Body of pancreas (tissue), 4 donors: ENCODE measurements around the gene BCL7A. TPM values are rescaled to one million over a fixed set of nuclear protein-coding genes. Genes with fewer than 3 reads are reported as not detected.

Experiments
- ATAC-seq: fragments of 150-250 bp; one replicate; pipeline ENCODE4 v1.9.1; 2016
- DNase-seq, 4 donors: peaks; one replicate each; pipeline ENCODE4 v3.0.0-alpha.2; 2019
- H3K27ac ChIP-seq, 4 donors: fragments of 200-600 bp; sonication (generic); 1 replicate in 3 of 4; 2 replicates in 1 of 4; pipeline versions ENCODE4 v1.5.1 to v1.6.1; 2016 to 2019; ENCODE audit warnings: mild to moderate bottlenecking in 1 of 4, mixed read lengths in 1 of 4, moderate library complexity in 1 of 4
- H3K27me3 ChIP-seq, 2 donors: fragments of 200-600 bp; sonication (generic); one replicate each; pipeline ENCODE4 v1.6.0; 2016; ENCODE audit warnings: mild to moderate bottlenecking in 1 of 2
- H3K36me3 ChIP-seq, 2 donors: fragments of 200-600 bp; sonication (generic); replicated peaks in 1 of 2; 2 replicates each; pipeline ENCODE4 v1.5.1; 2016; ENCODE audit warnings: low read depth in 2 of 2; ENCODE audit not compliant: insufficient read depth in 1 of 2
- H3K4me1 ChIP-seq: fragments of 200-600 bp; sonication (generic); one replicate; pipeline ENCODE4 v1.6.0; 2016
- H3K4me3 ChIP-seq, 2 donors: fragments of 200-600 bp; sonication (generic); 1 replicate in 1 of 2; 2 replicates in 1 of 2; pipeline ENCODE4 v1.5.1; 2016 to 2019
- H3K9me3 ChIP-seq, 3 donors: fragments of 200-600 bp; sonication (generic); 1 replicate in 2 of 3; 2 replicates in 1 of 3; pipeline ENCODE4 v1.5.1; 2016
- CTCF ChIP-seq, 7 experiments: fragments of 450-650 bp in 4 of 7; fragments of 200-600 bp in 3 of 7; sonication (generic) in 3 of 7; IDR thresholded peaks; one replicate each; pipeline ENCODE4 v1.5.1; 2016 to 2019; ENCODE audit warnings: antibody characterized with exemption in 7 of 7
- POLR2A ChIP-seq, 3 donors: fragments of 450-650 bp; IDR thresholded peaks; one replicate each; pipeline ENCODE4 v1.6.1; 2016; ENCODE audit warnings: antibody characterized with exemption in 3 of 3, mild to moderate bottlenecking in 2 of 3
- WGBS, 2 donors: methylation state at CpG; one replicate each; pipeline ENCODE4 v1.1.5; 2017; 5-methylcytosine and 5-hydroxymethylcytosine counted together
- intact Hi-C: fragments of 100-400 bp; cut with DNase I; formaldehyde crosslinking; loops from one replicate; pipeline ENCODE4 v1.15.1; 2023
- total RNA-seq, 2 donors: library from RNA; depleted of rRNA; stranded (reverse); fragments of >200 nt; gene quantifications; one replicate each; pipeline ENCODE4 v1.1.0, GENCODE V29; 2016

BCL7A gene
- total RNA-seq, 2 donors from 2014 or later: 19.1 to 25.2 TPM

- 66 to 67% methylated on average over 13 of the region's 13 CpGs for WGBS, 2 donors
- TF ChIP-seq POLR2A (IDR thresholded peaks at IDR 0.05) (no peak), CTCF (IDR thresholded peaks at IDR 0.05) (no peak)
- Histone ChIP-seq H3K9me3 (no peaks in the 10 kb centered on the region), H3K4me1 (peaks cover 17% of the 10 kb centered on the region), H3K27ac (peak overlapping the region; percentile 58 to 83 (median 67)), H3K27me3 (no peaks in the 10 kb centered on the region), H3K4me3 (no peak overlapping the region), H3K36me3 (no peaks in the 10 kb centered on the region)
- intact Hi-C loops: no loop called here
- no peak for DNase-seq
- no peak for ATAC-seq
Observed at GRCh38 chr12:121996945-121997612, 24.6 kb upstream of the BCL7A start.

GRCh38 chr12:122001466-122002209 is 20.0 kb upstream of the BCL7A start:
- no peak for ATAC-seq
- 86 to 87% methylated on average over 16 to 17 of the region's 17 CpGs for WGBS, 2 donors
- no peak for TF ChIP-seq POLR2A (IDR thresholded peaks at IDR 0.05)
- intact Hi-C loops: no loop called here
- Histone ChIP-seq H3K36me3 (no peaks in the 10 kb centered on the region), H3K4me1 (peaks cover 4% of the 10 kb centered on the region), H3K27me3 (no peaks in the 10 kb centered on the region), H3K9me3 (no peaks in the 10 kb centered on the region), H3K27ac (no peak overlapping the region), H3K4me3 (no peak overlapping the region)
- DNase-seq: no peak

- ATAC-seq: no peak
- H3K27me3 ChIP-seq: no peaks in the 10 kb centered on the region
- H3K36me3 ChIP-seq: no peaks in the 10 kb centered on the region
- no peaks in the 10 kb centered on the region for H3K9me3 ChIP-seq
- no peak overlapping the region for H3K4me3 ChIP-seq
- DNase-seq: no peak
- WGBS, 2 donors: 72 to 74% methylated on average over 18 to 28 of the region's 28 CpGs
- H3K27ac ChIP-seq: no peak overlapping the region
- no peaks in the 10 kb centered on the region for H3K4me1 ChIP-seq
- intact Hi-C loops: no loop called here
- TF ChIP-seq POLR2A (IDR thresholded peaks at IDR 0.05) (no peak), CTCF (IDR thresholded peaks at IDR 0.05) (no peak)
Observed at GRCh38 chr12:122003651-122004611, 17.8 kb upstream of the BCL7A start.

GRCh38 chr12:122004633-122005071 is 17.0 kb upstream of the BCL7A start:
- no peaks in the 10 kb centered on the region for H3K4me1 ChIP-seq
- H3K27ac ChIP-seq: no peak overlapping the region
- no peak for DNase-seq

More at GRCh38 chr12:122004633-122005071, 17.0 kb upstream of the BCL7A start:
- TF ChIP-seq POLR2A (IDR thresholded peaks at IDR 0.05) (no peak), CTCF (IDR thresholded peaks at IDR 0.05) (no peak)
- Histone ChIP-seq H3K4me3 (no peak overlapping the region), H3K27me3 (no peaks in the 10 kb centered on the region), H3K36me3 (no peaks in the 10 kb centered on the region), H3K9me3 (no peaks in the 10 kb centered on the region)
- intact Hi-C loops: no loop called here
- WGBS, 2 donors: 36 to 44% methylated on average over 12 of the region's 12 CpGs
- no peak for ATAC-seq
